Left ventricle myocardium inferior (tissue), 1 donor: Measurements from ENCODE around the gene SLC13A2. TPM values are rescaled to one million over a fixed set of nuclear protein-coding genes. Genes with fewer than 3 reads are reported as not detected.

ENCODE experiments used
- DNase-seq: peaks from one replicate; pipeline ENCODE4 v3.0.0-alpha.2; 2020
- H3K27ac ChIP-seq: fragments of 200-600 bp; replicated peaks from 2 replicates; pipeline ENCODE4 v1.8.0; 2021
- H3K27me3 ChIP-seq: fragments of 200-600 bp; 2 replicates; pipeline ENCODE4 v1.8.0; 2021; ENCODE audit warnings: low read depth
- H3K36me3 ChIP-seq: fragments of 200-600 bp; 2 replicates; pipeline ENCODE4 v1.8.0; 2021
- H3K4me1 ChIP-seq: fragments of 200-600 bp; 2 replicates; pipeline ENCODE4 v1.8.0; 2021
- H3K4me3 ChIP-seq: fragments of 200-600 bp; 2 replicates; pipeline ENCODE4 v1.8.0; 2021; ENCODE audit warnings: mild to moderate bottlenecking, moderate library complexity
- H3K9me3 ChIP-seq: fragments of 200-600 bp; replicated peaks from 2 replicates; pipeline ENCODE4 v1.8.0; 2021
- CTCF ChIP-seq: fragments of 200-600 bp; IDR thresholded peaks from 2 replicates; pipeline ENCODE4 v1.8.0; 2021; ENCODE audit warnings: antibody characterized with exemption, mild to moderate bottlenecking, borderline replicate concordance
- intact Hi-C: fragments of 100-400 bp; cut with micrococcal nuclease; formaldehyde crosslinking; loops from one replicate; pipeline ENCODE4 v1.11.0; 2022
- total RNA-seq: library from RNA; stranded (reverse); fragmentation: NEBNext Ultra II Directional; extraction: Animal tissue kit (Norgen Biotek cat#: 25700); gene quantifications from one replicate; pipeline ENCODE4 v1.2.1, GENCODE V29; 2021
- donor health status: DM: no; HTN: yes; CAD: no; lungs with severe emphysema.

The SLC13A2 gene
- total RNA-seq, 1 donor from 2014 or later, result not detected

DNA sequence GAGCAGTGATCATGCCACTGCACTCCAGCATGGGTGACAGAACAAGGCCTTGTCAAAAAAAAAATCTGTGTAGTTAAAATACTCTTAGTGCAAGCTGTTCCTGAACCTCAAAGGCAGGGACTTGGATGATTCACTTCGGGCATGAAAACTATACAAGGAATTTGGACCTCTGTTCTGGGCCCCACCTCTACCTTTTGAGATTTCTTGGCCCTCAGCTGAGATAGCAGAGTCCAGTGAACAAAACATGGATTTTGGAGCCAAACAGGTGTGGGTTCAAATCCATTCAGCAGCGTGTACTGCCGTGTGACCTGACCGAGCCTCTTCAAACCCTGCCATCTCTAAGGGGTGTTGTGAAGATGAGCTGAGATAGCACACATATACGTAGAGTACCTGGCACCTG lies 6.8 kb downstream of the SLC13A2 start:
- H3K27ac ChIP-seq, result no peak overlapping the region
- DNase-seq, result no peak
- H3K9me3 ChIP-seq, result no peaks in the 10 kb centered on the region
- intact Hi-C loops, result no loop called here
- no peak overlapping the region for H3K4me3 ChIP-seq
- H3K27me3 ChIP-seq, result peaks cover 48% of the 10 kb centered on the region
- H3K36me3 ChIP-seq, result no peaks in the 10 kb centered on the region
- H3K4me1 ChIP-seq, result no peaks in the 10 kb centered on the region
- no peak for TF ChIP-seq CTCF

GRCh38 chr17:28480799-28481571 lies 7.5 kb downstream of the SLC13A2 start:
- Histone ChIP-seq H3K27me3 (peaks cover 52% of the 10 kb centered on the region), H3K36me3 (no peaks in the 10 kb centered on the region), H3K4me1 (no peaks in the 10 kb centered on the region), H3K9me3 (no peaks in the 10 kb centered on the region), H3K4me3 (no peak overlapping the region), H3K27ac (no peak overlapping the region)
- TF ChIP-seq CTCF, result no peak
- no peak for DNase-seq
- intact Hi-C loops, result no loop called here

DNA sequence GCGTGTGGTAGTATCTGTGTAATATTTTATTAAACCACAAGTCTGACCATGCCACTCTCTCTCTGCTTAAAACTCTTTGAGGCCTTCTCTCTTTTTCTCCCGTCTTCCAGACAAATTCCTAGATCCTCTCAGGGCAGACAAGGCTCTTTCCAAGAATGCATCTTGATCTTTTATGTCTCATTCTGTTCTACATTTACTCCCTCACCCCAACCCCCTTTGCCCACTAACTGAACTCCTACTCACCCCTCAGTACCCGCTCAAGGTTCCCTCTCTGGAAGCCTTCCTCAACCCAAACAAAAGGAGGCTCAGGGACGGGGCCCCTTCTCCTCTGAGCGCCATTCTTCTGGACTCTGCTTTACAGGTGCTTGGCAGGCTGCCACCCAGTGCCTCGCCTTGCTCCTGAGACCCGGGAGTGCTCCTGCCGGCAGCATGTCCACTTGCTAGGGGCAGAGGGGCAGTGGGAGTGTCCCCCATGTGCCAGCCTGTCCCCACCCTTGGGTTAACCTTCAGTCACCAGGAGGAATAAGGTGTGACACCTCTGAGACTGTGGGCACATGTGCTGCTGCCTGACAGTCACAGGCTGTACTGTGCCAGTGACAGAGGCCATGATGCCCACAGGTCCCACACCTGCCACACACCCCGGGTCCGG lies 9.2 kb downstream of the SLC13A2 start:
- no peak for DNase-seq
- no peak overlapping the region for H3K4me3 ChIP-seq
- peaks cover 45% of the 10 kb centered on the region for H3K27me3 ChIP-seq
- intact Hi-C loops, result no loop called here
- no peaks in the 10 kb centered on the region for H3K9me3 ChIP-seq
- no peaks in the 10 kb centered on the region for H3K4me1 ChIP-seq
- TF ChIP-seq CTCF, result no peak
- no peak overlapping the region for H3K27ac ChIP-seq
- H3K36me3 ChIP-seq, result no peaks in the 10 kb centered on the region

DNA sequence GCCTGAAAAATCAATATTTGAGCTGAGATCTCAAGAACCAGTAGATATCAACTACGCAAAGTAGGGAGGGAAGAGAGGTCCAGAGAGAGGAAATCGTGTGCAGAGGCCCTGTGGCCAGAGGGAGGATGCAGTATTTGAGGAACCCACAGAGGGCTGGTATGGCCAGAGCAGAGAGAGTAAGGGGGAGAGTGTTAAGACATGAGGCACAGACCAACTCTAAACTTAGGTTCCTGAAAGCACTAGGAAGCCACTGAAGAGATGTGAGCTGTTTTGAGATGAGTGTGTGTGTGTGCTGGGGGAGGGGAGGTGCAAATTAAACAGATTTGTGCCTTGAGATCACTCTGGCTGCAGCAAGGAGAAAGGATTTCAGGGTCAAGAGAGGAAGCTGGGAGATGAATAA lies 10.9 kb downstream of the SLC13A2 start:
- intact Hi-C loops, result no loop called here
- Histone ChIP-seq H3K4me1 (no peaks in the 10 kb centered on the region), H3K27me3 (peaks cover 48% of the 10 kb centered on the region), H3K9me3 (no peaks in the 10 kb centered on the region), H3K36me3 (no peaks in the 10 kb centered on the region), H3K27ac (no peak overlapping the region), H3K4me3 (no peak overlapping the region)
- DNase-seq, result no peak
- TF ChIP-seq CTCF, result no peak

GRCh38 chr17:28485049-28485448 lies 11.6 kb downstream of the SLC13A2 start:
- Histone ChIP-seq H3K4me1 (no peaks in the 10 kb centered on the region), H3K9me3 (no peaks in the 10 kb centered on the region), H3K27me3 (peaks cover 48% of the 10 kb centered on the region), H3K36me3 (no peaks in the 10 kb centered on the region), H3K27ac (no peak overlapping the region), H3K4me3 (no peak overlapping the region)
- DNase-seq, result no peak
- no peak for TF ChIP-seq CTCF
- intact Hi-C loops, result no loop called here
